OCI-LY1 (cell line): ENCODE data around the gene DPP9.

Source experiments
- H2AFZ ChIP-seq: fragments of 200-600 bp; sonication (generic), shearing (Covaris generic); 2 replicates; pipeline ENCODE4 v1.6.0; 2014; ENCODE audit warnings: antibody characterized with exemption, mild to moderate bottlenecking, low read length
- H3F3A ChIP-seq: fragments of 200-600 bp; sonication (generic), shearing (Covaris generic); 2 replicates; pipeline ENCODE4 v1.6.0; 2014; ENCODE audit warnings: mild to moderate bottlenecking, antibody characterized with exemption, low read length, moderate library complexity; ENCODE audit not compliant: insufficient read depth
- H3K27ac ChIP-seq: fragments of 200-600 bp; sonication (generic); 2 replicates; pipeline ENCODE4 v1.5.1; 2014; ENCODE audit warnings: low read length, mixed run types, mild to moderate bottlenecking, low read depth; ENCODE audit not compliant: poor library complexity, severe bottlenecking
- H3K27me3 ChIP-seq: fragments of 200-600 bp; sonication (generic); 2 replicates; pipeline ENCODE4 v1.6.0; 2014; ENCODE audit warnings: antibody characterized with exemption, mild to moderate bottlenecking, low read length, moderate library complexity; ENCODE audit not compliant: insufficient read depth
- H3K36me3 ChIP-seq: fragments of 200-600 bp; sonication (generic); 2 replicates; pipeline ENCODE4 v1.6.1; 2014; ENCODE audit warnings: mild to moderate bottlenecking, antibody characterized with exemption, low read length, moderate library complexity, mixed read lengths; ENCODE audit not compliant: insufficient read depth
- H3K4me1 ChIP-seq: fragments of 200-600 bp; sonication (generic); 2 replicates; pipeline ENCODE4 v1.5.1; 2014; ENCODE audit warnings: mild to moderate bottlenecking, low read length, moderate library complexity; ENCODE audit not compliant: insufficient read depth, severe bottlenecking
- H3K4me2 ChIP-seq: fragments of 200-600 bp; sonication (generic), shearing (Covaris generic); 2 replicates; pipeline ENCODE4 v1.6.1; 2014; ENCODE audit warnings: low read length
- H3K4me3 ChIP-seq: fragments of 200-600 bp; sonication (generic); 2 replicates; pipeline ENCODE4 v1.5.1; 2014; ENCODE audit warnings: low read length, low read depth, mild to moderate bottlenecking, mixed read lengths; ENCODE audit not compliant: poor library complexity, severe bottlenecking
- H3K79me2 ChIP-seq: fragments of 200-600 bp; shearing (Covaris generic); 2 replicates; pipeline ENCODE4 v1.6.1; 2016; ENCODE audit warnings: mixed run types, low read length, mixed read lengths; ENCODE audit not compliant: insufficient read depth
- H3K9ac ChIP-seq: fragments of 200-600 bp; sonication (generic), shearing (Covaris generic); 2 replicates; pipeline ENCODE4 v1.6.1; 2014; ENCODE audit warnings: mild to moderate bottlenecking, low read length, mixed read lengths
- H3K9me2 ChIP-seq: fragments of 200-600 bp; sonication (generic), shearing (Covaris generic); 2 replicates; pipeline ENCODE4 v1.6.1; 2014; ENCODE audit warnings: low read depth, mild to moderate bottlenecking, low read length, mixed read lengths
- H3K9me3 ChIP-seq: fragments of 200-600 bp; shearing (Covaris generic); 2 replicates; pipeline ENCODE4 v1.6.1; 2014; ENCODE audit warnings: low read length, mixed read lengths
- H4K20me1 ChIP-seq: fragments of 200-600 bp; sonication (generic), shearing (Covaris generic); 2 replicates; pipeline ENCODE4 v1.6.0; 2016; ENCODE audit warnings: mild to moderate bottlenecking, low read length; ENCODE audit not compliant: insufficient read depth
- CTCF ChIP-seq: fragments of 200-600 bp; sonication (generic), shearing (Covaris generic); IDR thresholded peaks from 2 replicates; pipeline ENCODE4 v1.5.1; 2017; ENCODE audit warnings: mild to moderate bottlenecking, antibody characterized with exemption, low read length, moderate library complexity, mixed read lengths
- EZH2 ChIP-seq: fragments of 200-600 bp; sonication (generic), shearing (Covaris generic); IDR thresholded peaks from 2 replicates; pipeline ENCODE4 v1.8.0; 2017; ENCODE audit warnings: borderline replicate concordance, mixed run types, mild to moderate bottlenecking, antibody characterized with exemption, low read length, moderate library complexity, mixed read lengths

Gene DPP9

GRCh38 chr19:4758082-4758481, 34.4 kb upstream of the DPP9 start:
- H2AFZ ChIP-seq = no peak overlapping the region
- TF ChIP-seq CTCF (no peak), EZH2 (no peak)
- no peaks in the 10 kb centered on the region for H3K9me3 ChIP-seq
- H4K20me1 ChIP-seq = no peaks in the 10 kb centered on the region
- no peaks in the 10 kb centered on the region for H3K9me2 ChIP-seq
- no peaks in the 10 kb centered on the region for H3F3A ChIP-seq
- H3K4me2 ChIP-seq = no peak overlapping the region
- peaks cover 3% of the 10 kb centered on the region; the same call in 1 of the 2 replicates for H3K27me3 ChIP-seq
- H3K9ac ChIP-seq = no peak overlapping the region
- H3K36me3 ChIP-seq = no peaks in the 10 kb centered on the region
- H3K27ac ChIP-seq = no peak overlapping the region
- H3K4me1 ChIP-seq = peaks cover 8% of the 10 kb centered on the region
- no peaks in the 10 kb centered on the region for H3K79me2 ChIP-seq
- no peak overlapping the region for H3K4me3 ChIP-seq

GRCh38 chr19:4755459-4755858, 31.8 kb upstream of the DPP9 start:
- no peak overlapping the region for H3K9ac ChIP-seq
- H3K4me3 ChIP-seq = no peak overlapping the region
- no peaks in the 10 kb centered on the region for H3K9me3 ChIP-seq
- peaks cover 3% of the 10 kb centered on the region; the same call in 1 of the 2 replicates for H3K27me3 ChIP-seq
- no peaks in the 10 kb centered on the region for H3K9me2 ChIP-seq
- no peaks in the 10 kb centered on the region for H4K20me1 ChIP-seq
- no peaks in the 10 kb centered on the region for H3F3A ChIP-seq
- no peaks in the 10 kb centered on the region for H3K79me2 ChIP-seq
- TF ChIP-seq CTCF (no peak), EZH2 (no peak)
- H2AFZ ChIP-seq = no peak overlapping the region
- H3K27ac ChIP-seq = no peak overlapping the region
- no peaks in the 10 kb centered on the region for H3K36me3 ChIP-seq
- H3K4me1 ChIP-seq = peaks cover 8% of the 10 kb centered on the region
- H3K4me2 ChIP-seq = no peak overlapping the region

- Histone ChIP-seq H3K4me2 (no peak overlapping the region), H2AFZ (no peak overlapping the region), H3F3A (no peaks in the 10 kb centered on the region), H3K9ac (no peak overlapping the region), H3K79me2 (no peaks in the 10 kb centered on the region), H3K9me3 (no peaks in the 10 kb centered on the region), H3K4me3 (no peak overlapping the region), H3K36me3 (no peaks in the 10 kb centered on the region), H3K27ac (no peak overlapping the region), H4K20me1 (no peaks in the 10 kb centered on the region), H3K27me3 (peaks cover 3% of the 10 kb centered on the region; the same call in 1 of the 2 replicates), H3K9me2 (no peaks in the 10 kb centered on the region), H3K4me1 (no peaks in the 10 kb centered on the region)
- TF ChIP-seq EZH2 (no peak), CTCF (no peak)
These were observed 30.6 kb upstream of the DPP9 start for GRCh38 chr19:4754248-4754647.
